SU-DHL-6 (cell line): ENCODE measurements around the gene APBB2.

Source experiments
- H2AFZ ChIP-seq: fragments of 200-600 bp; sonication (generic); 2 replicates; pipeline ENCODE4 v1.6.1; 2014; ENCODE audit warnings: low read depth, mild to moderate bottlenecking, moderate library complexity, mixed read lengths, antibody characterized with exemption, low read length; ENCODE audit not compliant: severe bottlenecking
- H3F3A ChIP-seq: fragments of 200-600 bp; shearing (Covaris generic); 2 replicates; pipeline ENCODE4 v1.6.0; 2016; ENCODE audit warnings: antibody characterized with exemption, mild to moderate bottlenecking; ENCODE audit not compliant: insufficient read depth
- H3K27ac ChIP-seq: fragments of 200-600 bp; sonication (generic); 2 replicates; pipeline ENCODE4 v1.5.1; 2016; ENCODE audit warnings: low read depth, mild to moderate bottlenecking, low read length, moderate library complexity, mixed read lengths
- H3K27me3 ChIP-seq: fragments of 200-600 bp; sonication (generic), shearing (Covaris generic); 2 replicates; pipeline ENCODE4 v1.6.0; 2014; ENCODE audit warnings: mild to moderate bottlenecking, low read length
- H3K36me3 ChIP-seq: fragments of 200-600 bp; sonication (generic); 2 replicates; pipeline ENCODE4 v1.6.1; 2014; ENCODE audit warnings: mild to moderate bottlenecking, low read length, mixed read lengths
- H3K4me2 ChIP-seq: fragments of 300-600, 200-600 bp; shearing (Covaris generic), sonication (generic); 2 replicates; pipeline ENCODE4 v1.6.0; 2014; ENCODE audit warnings: low read length, low read depth, mild to moderate bottlenecking; ENCODE audit not compliant: poor library complexity, severe bottlenecking
- H3K4me3 ChIP-seq: fragments of 200-600 bp; sonication (generic); 2 replicates; pipeline ENCODE4 v1.5.1; 2014; ENCODE audit warnings: antibody characterized with exemption, low read length, mild to moderate bottlenecking, mixed read lengths; ENCODE audit not compliant: insufficient read depth, poor library complexity, severe bottlenecking
- H3K79me2 ChIP-seq: fragments of 200-600 bp; sonication (generic); 2 replicates; pipeline ENCODE4 v1.6.1; 2014; ENCODE audit warnings: mild to moderate bottlenecking, low read length, moderate library complexity; ENCODE audit not compliant: insufficient read depth
- H3K9ac ChIP-seq: fragments of 200-600 bp; sonication (generic); 2 replicates; pipeline ENCODE4 v1.7.0; 2014; ENCODE audit warnings: mild to moderate bottlenecking, low read length
- H3K9me2 ChIP-seq: fragments of 200-600 bp; sonication (generic); replicated peaks from 2 replicates; pipeline ENCODE4 v1.6.1; 2014; ENCODE audit warnings: low read length; ENCODE audit not compliant: insufficient read depth
- H3K9me3 ChIP-seq: fragments of 200-600 bp; sonication (generic); 2 replicates; pipeline ENCODE4 v1.6.1; 2014; ENCODE audit warnings: low read length, mixed read lengths; ENCODE audit not compliant: insufficient read depth
- H4K20me1 ChIP-seq: fragments of 200-600 bp; sonication (generic); 2 replicates; pipeline ENCODE4 v1.6.1; 2014; ENCODE audit warnings: low read depth, mild to moderate bottlenecking, antibody characterized with exemption, low read length, moderate library complexity, mixed read lengths
- CTCF ChIP-seq: fragments of 200-600 bp; sonication (generic); IDR thresholded peaks from one replicate; pipeline ENCODE4 v1.5.1; 2017; ENCODE audit warnings: antibody characterized with exemption, mild to moderate bottlenecking, low read length, moderate library complexity; ENCODE audit not compliant: insufficient read depth, poor library complexity, severe bottlenecking
- EZH2phosphoT487 ChIP-seq: fragments of 200-600 bp; sonication (generic), shearing (Covaris generic); conservative IDR thresholded peaks from 2 replicates; pipeline ENCODE4 v1.6.1; 2018; ENCODE audit warnings: mild to moderate bottlenecking, antibody characterized with exemption, low read length, moderate library complexity, mixed read lengths

The APBB2 gene

GRCh38 chr4:41006141-41006540 is 208.2 kb downstream of the APBB2 start:
- H3K9me2 ChIP-seq: no peaks in the 10 kb centered on the region

DNA sequence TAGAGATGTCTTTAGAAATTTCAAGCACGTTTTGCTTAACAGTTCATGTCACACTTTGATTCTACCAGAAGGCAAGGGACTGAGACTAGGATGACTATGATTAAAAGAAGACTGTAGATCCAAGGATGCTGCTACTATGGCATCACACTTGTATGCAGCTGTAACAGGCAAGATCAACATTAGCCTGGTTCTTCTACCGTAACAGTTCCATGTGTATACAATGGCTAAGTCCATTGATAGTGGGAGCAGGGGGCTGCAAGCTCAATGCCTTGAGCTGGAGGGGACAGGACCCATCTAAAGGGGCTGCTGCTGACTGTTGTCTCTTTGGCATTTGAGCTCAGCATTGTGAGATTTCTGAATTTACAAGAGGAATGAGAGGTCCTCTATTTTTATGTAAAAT is 212.0 kb downstream of the APBB2 start:
- H3K27me3 ChIP-seq: no peaks in the 10 kb centered on the region
- H3K9me2 ChIP-seq: no peaks in the 10 kb centered on the region
- no peak overlapping the region for H3K27ac ChIP-seq
- no peaks in the 10 kb centered on the region for H3K36me3 ChIP-seq
- TF ChIP-seq CTCF (no peak), EZH2phosphoT487 (no peak)
- H3K9ac ChIP-seq: no peak overlapping the region
- no peaks in the 10 kb centered on the region for H3K9me3 ChIP-seq
- H3F3A ChIP-seq: no peaks in the 10 kb centered on the region
- H3K79me2 ChIP-seq: peaks cover 5% of the 10 kb centered on the region; the same call in 1 of the 2 replicates
- H4K20me1 ChIP-seq: no peaks in the 10 kb centered on the region
- no peak overlapping the region for H3K4me2 ChIP-seq
- H3K4me3 ChIP-seq: no peak overlapping the region
- no peak overlapping the region for H2AFZ ChIP-seq

More at GRCh38 chr4:41006141-41006540, 208.2 kb downstream of the APBB2 start:
- H3K36me3 ChIP-seq: no peaks in the 10 kb centered on the region
- no peak overlapping the region for H3K27ac ChIP-seq
- no peaks in the 10 kb centered on the region for H3K9me3 ChIP-seq
- H3K9ac ChIP-seq: no peak overlapping the region
- TF ChIP-seq EZH2phosphoT487 (no peak), CTCF (no peak)
- H3F3A ChIP-seq: no peaks in the 10 kb centered on the region
- no peak overlapping the region for H2AFZ ChIP-seq
- H3K79me2 ChIP-seq: peaks cover 4% of the 10 kb centered on the region; the same call in 1 of the 2 replicates
- no peaks in the 10 kb centered on the region for H3K27me3 ChIP-seq
- H3K4me3 ChIP-seq: no peak overlapping the region
- H4K20me1 ChIP-seq: no peaks in the 10 kb centered on the region
- no peak overlapping the region for H3K4me2 ChIP-seq

DNA sequence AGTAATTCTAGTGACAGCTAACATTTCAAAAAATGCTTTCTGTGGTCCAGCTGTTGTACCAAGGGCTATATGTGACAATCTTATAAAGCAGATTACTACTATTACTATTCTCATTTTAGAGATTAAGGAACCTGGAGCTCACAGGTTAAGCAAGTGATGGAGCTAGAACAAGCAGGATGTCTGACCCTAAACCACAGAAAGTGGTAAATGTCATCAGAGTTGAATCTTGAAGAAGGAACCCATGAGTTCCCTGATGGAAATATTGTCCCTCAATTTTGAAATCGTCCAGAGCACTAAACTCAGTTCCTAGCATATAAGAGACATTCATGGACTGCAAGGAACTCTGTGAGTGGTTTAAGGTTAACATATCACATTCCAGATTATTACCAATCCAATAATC is 214.0 kb downstream of the APBB2 start:
- Histone ChIP-seq H3K4me3 (no peak overlapping the region), H3K9me2 (no peaks in the 10 kb centered on the region), H2AFZ (no peak overlapping the region), H3K9me3 (no peaks in the 10 kb centered on the region), H3K27me3 (no peaks in the 10 kb centered on the region), H3K36me3 (no peaks in the 10 kb centered on the region), H3K9ac (no peak overlapping the region), H3F3A (peaks cover 10% of the 10 kb centered on the region), H3K79me2 (peaks cover 17% of the 10 kb centered on the region; the same call in 1 of the 2 replicates), H3K4me2 (no peak overlapping the region), H3K27ac (no peak overlapping the region), H4K20me1 (no peaks in the 10 kb centered on the region)
- TF ChIP-seq EZH2phosphoT487: no peak
- TF ChIP-seq CTCF: no peak
